Measurements from ENCODE around the gene SCN8A. TPM values are rescaled to one million over a fixed set of nuclear protein-coding genes. Genes with fewer than 3 reads are reported as not detected.
"Not testable (repeated sequence)": the region's sequence is repeated elsewhere in the genome, so short reads cannot be mapped to it uniquely, and the experiment has no call there.

SCN8A gene
- total RNA-seq, 1 experiment from 2014 or later = 4.3 TPM

GRCh38 chr12:51631591-51631990 lies 40.6 kb downstream of the SCN8A start:
- H3K36me3 ChIP-seq = no peaks in the 10 kb centered on the region
- peaks cover 6% of the 10 kb centered on the region; the same call in 1 of the 2 replicates for H3K4me1 ChIP-seq (replicated peaks)
- H3K4me3 ChIP-seq = no peak overlapping the region
- no peak for DNase-seq (ENCODE audit: low read depth in 1 of 2, low spot score in 2 of 2)
- H3K27ac ChIP-seq = no peak overlapping the region
- H3K27me3 ChIP-seq (replicated peaks) = no peaks in the 10 kb centered on the region
- no peaks in the 10 kb centered on the region for H3K9me3 ChIP-seq (replicated peaks)

DNA sequence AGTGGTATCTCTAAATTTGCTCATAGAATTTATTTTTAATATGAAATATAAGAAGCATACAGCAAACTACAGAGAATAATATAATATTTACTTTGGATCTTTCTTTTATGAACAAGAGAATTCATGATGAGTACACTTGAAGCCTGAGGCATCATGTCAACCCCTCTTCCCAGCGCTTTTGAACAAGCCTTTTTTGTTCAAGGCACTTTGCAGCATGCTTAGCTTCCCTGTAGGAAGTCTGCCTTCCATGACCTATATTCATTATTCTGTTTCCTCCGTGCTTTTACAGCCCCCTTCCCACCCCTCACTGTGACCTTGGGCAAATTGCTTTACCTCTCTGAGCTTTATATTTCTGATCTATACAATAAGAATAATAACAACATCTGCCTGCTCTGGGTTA lies 41.6 kb downstream of the SCN8A start:
- no peaks in the 10 kb centered on the region for H3K27me3 ChIP-seq (replicated peaks)
- DNase-seq (ENCODE audit: low read depth in 1 of 2, low spot score in 2 of 2) = no peak
- no peak overlapping the region for H3K27ac ChIP-seq
- peaks cover 6% of the 10 kb centered on the region; the same call in 1 of the 2 replicates for H3K4me1 ChIP-seq (replicated peaks)
- no peak overlapping the region for H3K4me3 ChIP-seq
- H3K9me3 ChIP-seq (replicated peaks) = peaks cover 2% of the 10 kb centered on the region; the same call in 1 of the 2 replicates
- no peaks in the 10 kb centered on the region for H3K36me3 ChIP-seq

DNA sequence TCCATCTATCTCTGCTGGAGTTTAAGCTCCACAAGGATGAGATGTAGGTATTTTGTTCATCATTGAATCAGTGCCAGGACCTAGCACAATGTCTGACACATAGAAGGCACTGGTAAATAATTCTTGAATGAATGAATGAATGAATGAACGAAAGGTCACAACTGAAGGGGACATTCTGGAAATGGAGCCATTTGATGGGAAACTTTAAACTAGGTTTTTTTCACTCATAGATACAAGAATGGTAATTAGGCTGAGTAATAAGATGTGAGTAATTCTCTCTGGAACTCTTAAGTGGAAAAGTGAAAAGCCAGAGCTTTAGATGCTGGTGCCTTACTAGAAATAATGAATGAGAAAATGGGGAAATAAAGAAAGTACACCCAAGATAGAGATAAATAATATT lies 44.3 kb downstream of the SCN8A start:
- no peaks in the 10 kb centered on the region for H3K36me3 ChIP-seq

DNA sequence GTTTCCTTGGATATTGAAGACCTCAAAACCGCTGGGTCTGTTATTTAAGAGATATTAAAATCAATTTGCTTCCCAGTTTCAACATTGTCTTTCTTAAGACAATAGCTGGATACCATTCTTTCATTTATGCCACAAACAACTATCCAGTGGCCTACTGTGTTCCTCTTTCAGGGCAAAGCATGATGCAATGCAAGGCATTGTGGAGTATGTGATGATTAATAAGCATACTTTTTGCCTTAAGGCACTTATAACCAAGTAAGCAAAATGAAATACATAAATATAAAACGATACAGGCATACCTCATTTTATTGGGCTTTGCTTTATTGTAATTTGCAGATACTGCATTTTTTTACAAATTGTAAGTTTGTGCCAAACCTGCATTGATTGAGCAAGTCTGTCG lies 45.5 kb downstream of the SCN8A start:
- Histone ChIP-seq H3K36me3 (no peaks in the 10 kb centered on the region), H3K27me3 (replicated peaks) (no peaks in the 10 kb centered on the region), H3K9me3 (replicated peaks) (peaks cover 6% of the 10 kb centered on the region; the same call in 1 of the 2 replicates), H3K4me1 (replicated peaks) (peaks cover 2% of the 10 kb centered on the region; the same call in 1 of the 2 replicates), H3K4me3 (no peak overlapping the region), H3K27ac (no peak overlapping the region)
- no peak for DNase-seq (ENCODE audit: low read depth in 1 of 2, low spot score in 2 of 2)

More for the DNA sequence above, 44.3 kb downstream of the SCN8A start:
- H3K4me3 ChIP-seq = no peak overlapping the region
- H3K27ac ChIP-seq = no peak overlapping the region
- H3K4me1 ChIP-seq (replicated peaks) = peaks cover 6% of the 10 kb centered on the region; the same call in 1 of the 2 replicates
- peaks cover 6% of the 10 kb centered on the region; the same call in 1 of the 2 replicates for H3K9me3 ChIP-seq (replicated peaks)
- no peaks in the 10 kb centered on the region for H3K27me3 ChIP-seq (replicated peaks)
- DNase-seq (ENCODE audit: low read depth in 1 of 2, low spot score in 2 of 2) = no peak

- H3K4me3 ChIP-seq = no peak overlapping the region
- H3K9me3 ChIP-seq (replicated peaks) = peaks cover 6% of the 10 kb centered on the region; the same call in 1 of the 2 replicates
- no peaks in the 10 kb centered on the region for H3K4me1 ChIP-seq (replicated peaks)
- H3K27me3 ChIP-seq (replicated peaks) = no peaks in the 10 kb centered on the region
- no peaks in the 10 kb centered on the region for H3K36me3 ChIP-seq
- no peak for DNase-seq (ENCODE audit: low read depth in 1 of 2, low spot score in 2 of 2)
- no peak overlapping the region for H3K27ac ChIP-seq
Measured at GRCh38 chr12:51636986-51637385, 46.0 kb downstream of the SCN8A start.

DNA sequence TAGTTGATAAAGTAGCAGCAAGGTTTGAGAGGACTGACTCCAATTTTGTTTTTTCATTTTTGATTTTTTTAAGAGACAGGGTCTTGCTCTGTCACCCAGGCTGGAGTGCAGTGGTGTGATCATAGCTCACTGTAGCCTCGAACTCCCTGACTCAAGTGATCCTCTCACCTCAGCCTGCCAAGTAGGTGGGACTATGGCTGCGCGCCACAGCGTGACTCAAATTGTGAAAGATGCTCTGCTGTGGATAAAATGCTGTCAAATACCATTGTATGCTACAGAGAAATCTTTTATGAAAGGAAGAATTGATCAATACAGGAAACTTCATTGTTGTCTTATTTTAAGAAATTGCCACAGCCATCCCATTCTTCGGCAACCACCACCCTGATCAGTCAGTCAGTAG lies 48.3 kb downstream of the SCN8A start:
- H3K9me3 ChIP-seq (replicated peaks) = peaks cover 6% of the 10 kb centered on the region; the same call in 1 of the 2 replicates
- no peak overlapping the region for H3K4me3 ChIP-seq
- DNase-seq (ENCODE audit: low read depth in 1 of 2, low spot score in 2 of 2) = no peak
- no peaks in the 10 kb centered on the region for H3K27me3 ChIP-seq (replicated peaks)
- H3K27ac ChIP-seq = no peak overlapping the region
- H3K36me3 ChIP-seq = no peaks in the 10 kb centered on the region
- no peaks in the 10 kb centered on the region for H3K4me1 ChIP-seq (replicated peaks)

DNA sequence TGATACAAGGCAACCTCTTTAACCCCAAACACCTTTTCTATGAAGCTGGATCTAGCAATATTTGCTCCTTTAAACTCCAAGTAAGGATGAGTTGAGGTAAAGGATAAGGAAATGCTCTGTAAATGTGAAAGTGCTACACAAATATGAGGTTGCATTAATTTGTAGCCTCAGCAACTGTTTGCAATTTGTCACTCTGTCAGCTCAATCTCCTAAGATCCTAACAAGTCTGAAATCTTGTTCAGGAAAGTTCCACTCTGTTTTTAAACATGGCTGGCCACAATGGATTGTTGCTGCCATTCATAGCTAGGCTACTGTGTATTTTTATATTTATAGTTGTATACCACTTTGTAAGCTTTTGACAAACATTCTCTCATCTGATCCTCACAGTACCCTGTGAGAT lies 51.3 kb downstream of the SCN8A start:
- Histone ChIP-seq H3K27ac (no peak overlapping the region), H3K27me3 (replicated peaks) (no peaks in the 10 kb centered on the region), H3K9me3 (replicated peaks) (peaks cover 6% of the 10 kb centered on the region; the same call in 1 of the 2 replicates), H3K4me1 (replicated peaks) (no peaks in the 10 kb centered on the region), H3K36me3 (no peaks in the 10 kb centered on the region), H3K4me3 (no peak overlapping the region)
- DNase-seq (ENCODE audit: low read depth in 1 of 2, low spot score in 2 of 2) = no peak

DNA sequence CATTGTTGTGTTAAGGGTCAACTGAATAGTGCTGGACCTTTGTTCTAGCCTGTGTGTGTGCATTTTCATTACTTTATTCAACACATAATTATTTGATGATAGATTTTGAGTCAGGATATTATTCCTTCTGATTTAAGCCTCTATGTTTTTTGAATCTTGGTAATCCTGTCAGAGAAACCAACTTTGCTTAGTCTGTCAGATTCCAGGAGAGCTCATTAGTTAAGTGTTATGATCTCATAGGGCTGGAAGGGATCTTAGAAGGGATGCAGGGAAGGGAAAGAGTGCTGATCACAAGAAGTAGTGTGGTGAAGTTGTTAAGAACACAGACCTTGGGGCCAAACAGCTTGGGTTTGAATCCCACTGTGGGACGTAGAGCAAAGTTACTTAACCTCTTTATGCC lies 52.9 kb downstream of the SCN8A start:
- Histone ChIP-seq H3K9me3 (replicated peaks) (no peaks in the 10 kb centered on the region), H3K4me3 (no peak overlapping the region), H3K27me3 (replicated peaks) (no peaks in the 10 kb centered on the region), H3K27ac (no peak overlapping the region), H3K4me1 (replicated peaks) (no peaks in the 10 kb centered on the region), H3K36me3 (no peaks in the 10 kb centered on the region)
- DNase-seq (ENCODE audit: low read depth in 1 of 2, low spot score in 2 of 2) = no peak

GRCh38 chr12:51644691-51645090 lies 53.7 kb downstream of the SCN8A start:
- not testable (repeated sequence) for H3K4me3 ChIP-seq; H3K27me3 ChIP-seq (replicated peaks); H3K9me3 ChIP-seq (replicated peaks); DNase-seq (ENCODE audit: low read depth in 1 of 2, low spot score in 2 of 2); H3K27ac ChIP-seq; H3K36me3 ChIP-seq; H3K4me1 ChIP-seq (replicated peaks)

DNA sequence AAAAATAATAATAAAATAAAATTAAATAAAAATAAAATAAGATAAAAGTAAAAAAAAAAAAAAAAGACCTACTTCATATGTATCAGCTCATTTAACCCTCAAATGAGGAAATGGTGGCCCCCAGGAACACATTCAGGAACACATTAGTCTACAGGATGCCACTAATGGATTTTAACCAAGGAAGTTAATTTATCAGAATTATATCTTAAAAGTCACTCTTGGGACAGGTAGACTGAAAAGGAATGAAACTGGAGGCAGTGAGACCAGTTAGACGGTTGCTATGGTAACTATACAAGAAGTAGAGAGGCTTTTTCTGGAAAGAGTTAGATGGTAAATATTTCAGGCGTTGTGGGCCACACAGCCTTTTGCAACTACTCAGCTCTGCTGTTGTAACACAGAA lies 54.9 kb downstream of the SCN8A start:
- H3K4me1 ChIP-seq (replicated peaks) = no peaks in the 10 kb centered on the region
- DNase-seq (ENCODE audit: low read depth in 1 of 2, low spot score in 2 of 2) = no peak
- H3K9me3 ChIP-seq (replicated peaks) = no peaks in the 10 kb centered on the region
- no peak overlapping the region for H3K27ac ChIP-seq
- no peak overlapping the region for H3K4me3 ChIP-seq
- no peaks in the 10 kb centered on the region for H3K27me3 ChIP-seq (replicated peaks)
- no peaks in the 10 kb centered on the region for H3K36me3 ChIP-seq

DNA sequence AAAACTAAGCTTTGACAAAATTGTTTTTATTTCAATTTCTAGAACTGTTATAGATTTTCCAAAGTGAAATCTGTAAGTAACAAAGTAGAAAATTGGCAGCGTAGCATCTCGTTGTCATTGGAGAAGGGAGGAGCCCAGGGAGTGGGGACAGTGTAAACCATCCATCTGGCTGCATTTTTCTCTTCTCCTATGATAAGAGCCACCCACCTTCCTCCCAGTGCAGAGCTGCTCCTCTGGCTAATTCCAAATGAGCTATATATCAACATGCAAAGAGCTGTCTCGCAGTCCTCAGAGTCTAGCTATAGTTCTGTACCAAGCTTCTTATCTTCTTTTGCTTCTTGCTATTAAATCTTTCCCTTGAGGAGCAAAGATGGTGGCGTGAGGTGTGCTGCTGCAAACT lies 56.6 kb downstream of the SCN8A start:
- DNase-seq (ENCODE audit: low read depth in 1 of 2, low spot score in 2 of 2) = no peak
- Histone ChIP-seq H3K4me1 (replicated peaks) (no peaks in the 10 kb centered on the region), H3K9me3 (replicated peaks) (no peaks in the 10 kb centered on the region), H3K27ac (no peak overlapping the region), H3K4me3 (no peak overlapping the region), H3K36me3 (no peaks in the 10 kb centered on the region), H3K27me3 (replicated peaks) (no peaks in the 10 kb centered on the region)

- Histone ChIP-seq H3K36me3 (no peaks in the 10 kb centered on the region), H3K9me3 (replicated peaks) (no peaks in the 10 kb centered on the region), H3K4me1 (replicated peaks) (no peaks in the 10 kb centered on the region), H3K4me3 (no peak overlapping the region), H3K27me3 (replicated peaks) (no peaks in the 10 kb centered on the region), H3K27ac (no peak overlapping the region)
- DNase-seq (ENCODE audit: low read depth in 1 of 2, low spot score in 2 of 2) = no peak
Measured at GRCh38 chr12:51653431-51653830, 62.4 kb downstream of the SCN8A start.

- no peaks in the 10 kb centered on the region for H3K27me3 ChIP-seq (replicated peaks)
- no peak for DNase-seq (ENCODE audit: low read depth in 1 of 2, low spot score in 2 of 2)
- no peaks in the 10 kb centered on the region for H3K36me3 ChIP-seq
Measured at GRCh38 chr12:51661199-51661598, 70.2 kb downstream of the SCN8A start.

DNA sequence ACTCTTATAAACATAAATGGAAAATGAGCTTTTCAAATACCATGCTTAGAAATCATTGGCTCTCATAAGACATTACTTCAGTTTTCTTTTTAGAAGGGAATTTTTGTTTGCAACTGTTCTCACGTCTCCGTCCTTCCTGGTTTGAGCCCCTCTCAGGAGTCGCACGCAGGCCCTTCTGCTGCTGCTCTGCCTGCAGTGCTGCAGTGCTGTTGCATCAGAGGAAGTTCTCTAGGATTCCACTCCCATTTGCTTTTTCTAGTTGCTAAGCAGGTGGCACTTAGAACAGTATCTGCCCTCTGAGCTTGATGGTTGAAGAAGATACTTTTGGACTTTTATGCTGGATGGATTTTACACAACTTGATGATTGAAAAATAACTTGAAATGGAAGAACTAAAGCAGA lies 70.8 kb downstream of the SCN8A start:
- no peak for DNase-seq (ENCODE audit: low read depth in 1 of 2, low spot score in 2 of 2)
- H3K4me1 ChIP-seq (replicated peaks) = no peaks in the 10 kb centered on the region
- no peaks in the 10 kb centered on the region for H3K27me3 ChIP-seq (replicated peaks)
- no peak overlapping the region for H3K4me3 ChIP-seq
- no peak overlapping the region for H3K27ac ChIP-seq
- H3K36me3 ChIP-seq = no peaks in the 10 kb centered on the region
- no peaks in the 10 kb centered on the region for H3K9me3 ChIP-seq (replicated peaks)

More at GRCh38 chr12:51661199-51661598, 70.2 kb downstream of the SCN8A start:
- H3K4me1 ChIP-seq (replicated peaks) = no peaks in the 10 kb centered on the region
- no peak overlapping the region for H3K27ac ChIP-seq
- H3K4me3 ChIP-seq = no peak overlapping the region
- H3K9me3 ChIP-seq (replicated peaks) = no peaks in the 10 kb centered on the region

GRCh38 chr12:51662728-51663154 lies 71.7 kb downstream of the SCN8A start:
- Histone ChIP-seq H3K9me3 (replicated peaks) (no peaks in the 10 kb centered on the region), H3K4me3 (no peak overlapping the region), H3K4me1 (replicated peaks) (no peaks in the 10 kb centered on the region), H3K27me3 (replicated peaks) (no peaks in the 10 kb centered on the region), H3K36me3 (no peaks in the 10 kb centered on the region), H3K27ac (no peak overlapping the region)
- DNase-seq (ENCODE audit: low read depth in 1 of 2, low spot score in 2 of 2) = no peak
